Measurements from ENCODE around the gene EMC1.

The EMC1 gene

GRCh38 chr1:19229828-19230325 lies 21.4 kb downstream of the EMC1 start:
- H4K20me1 ChIP-seq (ENCODE audit: insufficient read depth, low read length): peaks cover 10% of the 10 kb centered on the region; the same call in 1 of the 2 replicates
- H3K79me2 ChIP-seq (ENCODE audit: insufficient read depth, low read length): peaks cover 4% of the 10 kb centered on the region; the same call in 1 of the 2 replicates
- TF ChIP-seq CTCF (IDR thresholded peaks at IDR 0.05; ENCODE audit: borderline replicate concordance, extremely low read depth, low read length, poor library complexity, severe bottlenecking): no peak
- TF ChIP-seq EZH2 (IDR thresholded peaks at IDR 0.05; ENCODE audit: borderline replicate concordance, low read depth, low read length, severe bottlenecking): no peak
- peaks cover 86% of the 10 kb centered on the region for H3K36me3 ChIP-seq (ENCODE audit: insufficient read depth, low read length)
- H3K4me2 ChIP-seq (ENCODE audit: insufficient read depth, low read length): no peak overlapping the region
- DNase-seq (no peak), ATAC-seq (ENCODE audit: insufficient read depth, low read depth) (no peak)
- no peak overlapping the region for H2AFZ ChIP-seq (ENCODE audit: low read depth, low read length)
- H3K4me1 ChIP-seq (ENCODE audit: insufficient read depth, low read length): no peaks in the 10 kb centered on the region
- H3K4me3 ChIP-seq (ENCODE audit: low read depth in 1 of 2, low read length in 2 of 2): no peak overlapping the region
- H3K9me3 ChIP-seq (ENCODE audit: insufficient read depth, low read length, severe bottlenecking): no peaks in the 10 kb centered on the region
- no peak overlapping the region for H3K27ac ChIP-seq (ENCODE audit: low read length)
- no peaks in the 10 kb centered on the region for H3K27me3 ChIP-seq (ENCODE audit: insufficient read depth, low read length, poor library complexity)
- no peak overlapping the region for H3K9ac ChIP-seq (ENCODE audit: low read depth, low read length)

- ATAC-seq (ENCODE audit: insufficient read depth, low read depth) (no peak), DNase-seq (no peak)
- Histone ChIP-seq H3K4me2 (ENCODE audit: insufficient read depth, low read length) (no peak overlapping the region), H3K79me2 (ENCODE audit: insufficient read depth, low read length) (peaks cover 4% of the 10 kb centered on the region; the same call in 1 of the 2 replicates), H3K4me1 (ENCODE audit: insufficient read depth, low read length) (no peaks in the 10 kb centered on the region), H3K4me3 (ENCODE audit: low read depth in 1 of 2, low read length in 2 of 2) (no peak overlapping the region), H3K27ac (ENCODE audit: low read length) (no peak overlapping the region), H3K9ac (ENCODE audit: low read depth, low read length) (no peak overlapping the region), H3K36me3 (ENCODE audit: insufficient read depth, low read length) (peaks cover 87% of the 10 kb centered on the region), H2AFZ (ENCODE audit: low read depth, low read length) (no peak overlapping the region), H3K9me3 (ENCODE audit: insufficient read depth, low read length, severe bottlenecking) (no peaks in the 10 kb centered on the region), H4K20me1 (ENCODE audit: insufficient read depth, low read length) (peaks cover 10% of the 10 kb centered on the region; the same call in 1 of the 2 replicates), H3K27me3 (ENCODE audit: insufficient read depth, low read length, poor library complexity) (no peaks in the 10 kb centered on the region)
- TF ChIP-seq EZH2 (IDR thresholded peaks at IDR 0.05; ENCODE audit: borderline replicate concordance, low read depth, low read length, severe bottlenecking) (no peak), CTCF (IDR thresholded peaks at IDR 0.05; ENCODE audit: borderline replicate concordance, extremely low read depth, low read length, poor library complexity, severe bottlenecking) (no peak)
Observed at GRCh38 chr1:19229229-19229628, 22.1 kb downstream of the EMC1 start.

GRCh38 chr1:19222979-19223824 lies 28.1 kb downstream of the EMC1 start:
- DNase-seq (no peak), ATAC-seq (ENCODE audit: insufficient read depth, low read depth) (no peak)
- TF ChIP-seq CTCF (IDR thresholded peaks at IDR 0.05; ENCODE audit: borderline replicate concordance, extremely low read depth, low read length, poor library complexity, severe bottlenecking) (no peak), EZH2 (IDR thresholded peaks at IDR 0.05; ENCODE audit: borderline replicate concordance, low read depth, low read length, severe bottlenecking) (no peak)
- no peak overlapping the region for H3K4me2 ChIP-seq (ENCODE audit: insufficient read depth, low read length)
- H3K9ac ChIP-seq (ENCODE audit: low read depth, low read length): no peak overlapping the region
- no peak overlapping the region for H3K4me3 ChIP-seq (ENCODE audit: low read depth in 1 of 2, low read length in 2 of 2)
- H3K79me2 ChIP-seq (ENCODE audit: insufficient read depth, low read length): peaks cover 26% of the 10 kb centered on the region
- no peaks in the 10 kb centered on the region for H3K4me1 ChIP-seq (ENCODE audit: insufficient read depth, low read length)
- peaks cover 91% of the 10 kb centered on the region for H3K36me3 ChIP-seq (ENCODE audit: insufficient read depth, low read length)
- H4K20me1 ChIP-seq (ENCODE audit: insufficient read depth, low read length): peaks cover 25% of the 10 kb centered on the region
- H3K9me3 ChIP-seq (ENCODE audit: insufficient read depth, low read length, severe bottlenecking): no peaks in the 10 kb centered on the region
- H3K27ac ChIP-seq (ENCODE audit: low read length): no peak overlapping the region
- no peaks in the 10 kb centered on the region for H3K27me3 ChIP-seq (ENCODE audit: insufficient read depth, low read length, poor library complexity)
- H2AFZ ChIP-seq (ENCODE audit: low read depth, low read length): no peak overlapping the region
